Mononuclear cell (primary cell): ENCODE measurements around the gene RHOXF1. TPM values are rescaled to one million over a fixed set of nuclear protein-coding genes. Genes with fewer than 3 reads are reported as not detected.
"Not testable (repeated sequence)": the region's sequence is repeated elsewhere in the genome, so short reads cannot be mapped to it uniquely, and the experiment has no call there.

ENCODE experiments used
- H3K27me3 ChIP-seq: 2 replicates; pipeline ENCODE4 v1.6.0; 2011; ENCODE audit warnings: low read length, control low read depth; ENCODE audit not compliant: insufficient read depth
- H3K4me1 ChIP-seq: 2 replicates; pipeline ENCODE4 v1.5.1; 2011; ENCODE audit warnings: mild to moderate bottlenecking, low read length, control low read depth; ENCODE audit not compliant: insufficient read depth
- H3K4me3 ChIP-seq: 2 replicates; pipeline ENCODE4 v1.5.1; 2011; ENCODE audit warnings: mild to moderate bottlenecking, low read length, moderate library complexity
- H3K9me3 ChIP-seq: 2 replicates; pipeline ENCODE4 v1.5.1; 2011; ENCODE audit warnings: low read depth, mild to moderate bottlenecking, control low read depth, low read length
- total RNA-seq: library from RNA; depleted of rRNA; stranded (reverse); fragments of >200 nt; gene quantifications from one replicate; pipeline ENCODE4 v1.2.3, GENCODE V29; 2012

RHOXF1 gene
- total RNA-seq, 1 donor: 0.21 TPM

DNA sequence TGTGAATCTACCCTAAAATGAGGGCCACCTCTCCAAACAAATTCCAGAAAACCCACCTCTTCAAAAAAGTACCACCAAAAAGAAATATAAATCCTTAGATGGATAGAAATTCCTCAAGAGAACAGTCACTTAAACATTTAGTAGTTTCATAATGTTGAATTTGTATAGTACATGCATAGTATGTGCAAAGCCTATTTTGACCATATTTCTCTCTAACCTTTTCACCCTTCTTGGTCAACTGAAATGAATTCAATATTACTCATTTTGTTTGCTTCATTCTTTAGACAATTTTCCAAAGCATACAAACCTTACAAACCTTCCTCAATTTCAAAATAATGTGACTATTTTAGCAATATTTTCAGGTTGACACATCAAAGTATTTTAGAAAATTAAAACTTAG is 4.1 kb downstream of the RHOXF1 start:
- no peaks in the 10 kb centered on the region for H3K27me3 ChIP-seq

GRCh38 chrX:120109378-120109777 is 6.3 kb downstream of the RHOXF1 start:
- no peaks in the 10 kb centered on the region for H3K27me3 ChIP-seq
- H3K9me3 ChIP-seq: no peaks in the 10 kb centered on the region
- no peaks in the 10 kb centered on the region for H3K4me1 ChIP-seq
- no peak overlapping the region for H3K4me3 ChIP-seq

More for the DNA sequence above, 4.1 kb downstream of the RHOXF1 start:
- H3K4me3 ChIP-seq: no peak overlapping the region
- no peaks in the 10 kb centered on the region for H3K9me3 ChIP-seq
- no peaks in the 10 kb centered on the region for H3K4me1 ChIP-seq

- not testable (repeated sequence) for H3K27me3 ChIP-seq, H3K4me1 ChIP-seq, H3K4me3 ChIP-seq, H3K9me3 ChIP-seq
Observed at GRCh38 chrX:120104707-120105106, 11.0 kb downstream of the RHOXF1 start.

DNA sequence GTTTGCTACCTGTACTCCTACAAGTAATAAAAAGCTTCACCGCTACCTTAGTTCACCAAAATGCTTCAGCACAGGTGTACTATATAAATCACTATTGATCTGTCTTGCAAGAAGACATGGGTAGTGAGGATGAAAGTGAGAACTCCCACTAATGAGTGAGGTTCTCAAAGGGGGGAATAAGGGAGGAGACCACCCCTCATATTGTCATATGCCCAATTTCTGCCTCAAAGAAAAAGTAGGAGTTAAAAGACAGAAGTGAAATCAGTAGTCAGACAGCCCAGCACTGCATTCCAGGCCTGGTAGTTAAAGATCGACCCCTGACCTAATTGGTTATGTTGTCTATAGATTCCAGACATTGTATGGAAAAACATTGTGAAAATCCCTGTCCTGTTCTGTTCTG is 14.7 kb downstream of the RHOXF1 start:
- not testable (repeated sequence) for H3K9me3 ChIP-seq, H3K27me3 ChIP-seq, H3K4me3 ChIP-seq, H3K4me1 ChIP-seq

GRCh38 chrX:120090208-120090607 is 25.5 kb downstream of the RHOXF1 start:
- H3K4me3 ChIP-seq: no peak overlapping the region
- no peaks in the 10 kb centered on the region for H3K9me3 ChIP-seq
- H3K27me3 ChIP-seq: no peaks in the 10 kb centered on the region
- no peaks in the 10 kb centered on the region for H3K4me1 ChIP-seq

- Histone ChIP-seq H3K4me3 (no peak overlapping the region), H3K4me1 (no peaks in the 10 kb centered on the region), H3K9me3 (no peaks in the 10 kb centered on the region), H3K27me3 (no peaks in the 10 kb centered on the region)
Observed at GRCh38 chrX:120087289-120088017, 28.3 kb downstream of the RHOXF1 start.

DNA sequence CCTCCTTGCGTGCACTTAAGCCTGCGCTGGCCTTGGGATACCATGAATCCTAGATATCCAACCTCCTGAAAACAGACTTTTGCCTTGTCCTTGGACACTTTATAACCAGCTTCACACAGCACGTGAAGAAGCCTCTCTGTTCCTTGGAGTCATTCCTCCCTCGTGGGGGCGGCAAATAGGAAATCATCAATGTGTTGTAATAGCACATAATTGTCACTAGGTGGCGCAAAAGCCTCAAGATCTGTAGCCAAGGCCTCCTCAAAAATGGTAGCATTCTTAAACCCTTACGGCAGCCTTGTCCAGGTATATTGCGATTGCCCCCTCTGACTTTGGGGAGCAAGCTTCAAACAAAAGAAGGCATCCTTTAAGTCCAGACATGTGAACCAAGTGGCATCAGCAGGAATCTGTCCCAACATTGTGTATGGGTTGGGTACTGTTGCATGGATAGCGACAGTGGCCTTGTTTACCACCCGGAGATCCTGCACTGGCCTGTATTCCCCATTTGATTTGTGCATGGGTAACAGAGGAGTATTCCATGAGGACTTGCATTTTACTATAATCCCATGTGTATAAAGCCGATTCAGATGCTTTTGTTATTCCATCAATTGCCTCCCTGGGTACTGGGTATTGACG is 30.0 kb downstream of the RHOXF1 start:
- not testable (repeated sequence) for H3K4me3 ChIP-seq, H3K27me3 ChIP-seq, H3K9me3 ChIP-seq, H3K4me1 ChIP-seq

DNA sequence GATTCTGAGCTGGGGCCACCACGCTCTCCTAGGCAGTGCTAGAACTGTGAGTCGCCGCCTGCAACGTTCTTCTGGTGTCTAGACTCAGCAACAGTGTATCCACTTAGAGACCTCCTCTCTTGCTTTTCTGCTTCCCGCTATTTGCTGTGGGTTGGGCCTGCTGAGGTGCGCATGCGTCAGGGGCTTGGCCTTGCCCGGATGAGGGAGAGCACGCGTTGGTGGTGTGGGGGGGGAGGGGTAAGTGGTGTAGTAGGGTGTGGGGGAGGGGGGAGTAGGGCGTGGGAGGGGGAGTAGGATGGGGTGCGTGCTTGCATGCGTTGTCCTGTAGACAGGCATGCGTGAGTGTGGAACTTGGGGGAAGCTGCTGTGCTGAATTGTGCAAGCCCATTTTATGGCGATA is 38.1 kb downstream of the RHOXF1 start, which contains the start of gene RHOXF2B:
RHOXF2B (minus strand) TSS at position 101 of the 400 bp plus-strand sequence. CDS start 138 bp downstream, outside the sequence.
- H3K4me1 ChIP-seq, H3K4me3 ChIP-seq, H3K27me3 ChIP-seq, H3K9me3 ChIP-seq: not testable (repeated sequence)

- not testable (repeated sequence) for H3K27me3 ChIP-seq, H3K4me1 ChIP-seq, H3K9me3 ChIP-seq, H3K4me3 ChIP-seq
Observed at GRCh38 chrX:120066169-120066568, 49.5 kb downstream of the RHOXF1 start.

Other genes starting within 250 kb of the RHOXF1 start
- gene RNF113A, start 244.2 kb downstream of the RHOXF1 start, total RNA-seq: 25.6 TPM
- 41.3 TPM for gene NDUFA1, start 244.1 kb downstream of the RHOXF1 start, total RNA-seq
- gene AKAP14, start 220.0 kb downstream of the RHOXF1 start, total RNA-seq: not detected
- 9.0 TPM for gene NKAP, start 172.2 kb downstream of the RHOXF1 start, total RNA-seq
- under 0.01 TPM for gene RHOXF2B, start 38.2 kb downstream of the RHOXF1 start, total RNA-seq
- not detected for gene RHOXF2, start 42.7 kb upstream of the RHOXF1 start, total RNA-seq
- 52.8 TPM for gene ZBTB33, start 134.9 kb upstream of the RHOXF1 start, total RNA-seq
- 0.21 TPM for gene TMEM255A, start 195.5 kb upstream of the RHOXF1 start, total RNA-seq
- gene ATP1B4, start 246.2 kb upstream of the RHOXF1 start, total RNA-seq: not detected